T-cell (primary cell): Measurements from ENCODE around the gene U2AF2. TPM values are rescaled to one million over a fixed set of nuclear protein-coding genes. Genes with fewer than 3 reads are reported as not detected.

Source experiments
- ATAC-seq, 4 experiments: fragments of 200-7000 bp in 3 of 4; fragments of 150-1000 bp in 1 of 4; cut with Tn5 transposase; replicated peaks in 1 of 4; 1 replicate in 3 of 4; 2 replicates in 1 of 4; pipeline ENCODE4 v1.10.0; 2021; ENCODE audit warnings: moderate library complexity in 3 of 4, mild to moderate bottlenecking in 2 of 4, moderate number of reproducible peaks in 1 of 4
- CTCF ChIA-PET, 2 donors: fragments of 300-600 bp; sonication (Branson Sonifier 250); formaldehyde crosslinking; loops; one replicate each; lab custom pipeline; 2022; ENCODE audit warnings: antibody characterized with exemption in 2 of 2; lab: Charles Lee
- POLR2A ChIA-PET, 2 donors: fragments of 300-600 bp; sonication (Branson Sonifier 250); formaldehyde crosslinking; loops; one replicate each; lab custom pipeline; 2022; ENCODE audit warnings: antibody characterized with exemption in 2 of 2; lab: Charles Lee
- DNase-seq, 35 experiments: peaks; one replicate each; pipeline versions ENCODE4 v3.0.0 to v3.0.0-alpha.2; 2013 to 2023
- H3K27ac ChIP-seq: one replicate; pipeline ENCODE4 v1.5.1; 2013; ENCODE audit warnings: low read length
- H3K27me3 ChIP-seq, 2 experiments: replicated peaks in 1 of 2; 1 replicate in 1 of 2; 2 replicates in 1 of 2; pipeline versions ENCODE4 v1.6.1 to v1.7.0; 2013; ENCODE audit warnings: low read length in 1 of 2, mixed read lengths in 1 of 2; ENCODE audit not compliant: control insufficient read depth in 2 of 2, insufficient read depth in 2 of 2; ENCODE audit errors: extremely low read depth in 1 of 2
- H3K36me3 ChIP-seq, 2 donors: 1 replicate in 1 of 2; 2 replicates in 1 of 2; pipeline versions ENCODE4 v1.6.1 to v1.7.0; 2013; ENCODE audit warnings: low read length in 1 of 2; ENCODE audit not compliant: control insufficient read depth in 2 of 2, insufficient read depth in 1 of 2; ENCODE audit errors: extremely low read depth in 1 of 2
- H3K4me1 ChIP-seq, 2 experiments: 1 replicate in 1 of 2; 2 replicates in 1 of 2; pipeline versions ENCODE4 v1.6.1 to v1.7.0; 2013; ENCODE audit warnings: low read length in 2 of 2, mixed read lengths in 1 of 2; ENCODE audit not compliant: insufficient read depth in 2 of 2, control insufficient read depth in 1 of 2; ENCODE audit errors: extremely low read depth in 1 of 2
- H3K4me3 ChIP-seq, 2 donors: 1 replicate in 1 of 2; 2 replicates in 1 of 2; pipeline versions ENCODE4 v1.5.1 to v1.7.0; 2013; ENCODE audit warnings: mild to moderate bottlenecking in 2 of 2, low read length in 1 of 2, moderate library complexity in 1 of 2; ENCODE audit not compliant: control insufficient read depth in 1 of 2; ENCODE audit errors: extremely low read depth in 1 of 2
- H3K9me3 ChIP-seq: 2 replicates; pipeline ENCODE4 v1.7.0; 2013
- H3K27ac Mint-ChIP-seq, 2 donors: one replicate each; pipeline ENCODE4 v1.8.0; 2020 to 2021; ENCODE audit warnings: mild to moderate bottlenecking in 2 of 2, mixed read lengths in 2 of 2
- H3K27me3 Mint-ChIP-seq, 2 donors: one replicate each; pipeline ENCODE4 v1.8.0; 2021 to 2022; ENCODE audit warnings: mixed read lengths in 2 of 2
- H3K36me3 Mint-ChIP-seq: one replicate; pipeline ENCODE4 v1.8.0; 2021; ENCODE audit warnings: mixed read lengths
- H3K4me1 Mint-ChIP-seq, 3 donors: one replicate each; pipeline ENCODE4 v1.8.0; 2020 to 2022; ENCODE audit warnings: mixed read lengths in 3 of 3, mild to moderate bottlenecking in 1 of 3
- H3K4me3 Mint-ChIP-seq, 3 donors: one replicate each; pipeline ENCODE4 v1.8.0; 2020 to 2022; ENCODE audit warnings: mild to moderate bottlenecking in 3 of 3, mixed read lengths in 3 of 3, moderate library complexity in 3 of 3
- H3K9me3 Mint-ChIP-seq, 3 donors: one replicate each; pipeline ENCODE4 v1.8.0; 2020 to 2022; ENCODE audit warnings: mixed read lengths in 3 of 3
- WGBS: methylation state at CpG from one replicate; pipeline ENCODE4 v1.1.5; 2013; ENCODE audit warnings: missing lambda C conversion rate; ENCODE audit not compliant: insufficient coverage; 5-methylcytosine and 5-hydroxymethylcytosine counted together
- total RNA-seq, 35 experiments: library from RNA in 6 of 35; stranded (reverse) in 6 of 35; fragments of 120-200 nt in 1 of 35; gene quantifications; one replicate each; pipeline versions ENCODE4 v1.2.1 to v1.2.4 and lab custom pipeline; 2013 to 2026

U2AF2 gene
- total RNA-seq, 5 donors from 2014 or later (not counting 1 experiment from before 2014, with no cell fraction given): 254 to 310 (median 303) TPM

DNA sequence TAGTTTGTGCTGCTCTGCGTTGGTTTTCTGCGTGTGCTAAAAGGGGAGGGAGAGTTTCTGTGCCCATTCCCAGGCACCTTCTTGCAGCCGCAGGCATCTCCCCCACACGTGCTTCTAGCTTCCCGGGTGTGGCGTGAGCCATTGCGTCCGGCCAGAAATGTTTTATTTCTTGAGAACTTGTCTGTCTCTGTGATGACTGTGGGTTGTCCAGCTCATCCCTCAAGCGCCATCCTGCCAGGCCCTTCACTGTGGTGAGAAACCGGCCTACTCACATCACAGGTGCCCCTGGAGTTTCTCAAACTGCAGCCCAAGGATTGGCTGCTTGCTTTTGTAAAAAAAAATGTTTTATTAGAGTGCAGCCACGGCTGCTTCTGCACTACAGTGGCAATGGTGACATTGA lies 44.4 kb downstream of the U2AF2 start:
- DNase-seq: no peak
- no peaks in the 10 kb centered on the region for H3K27me3 ChIP-seq
- peaks cover 28 to 33% of the 10 kb centered on the region in 2 donors for H3K36me3 ChIP-seq
- Mint-ChIP-seq H3K9me3 (no peaks in the 10 kb centered on the region), H3K4me3 (no peak overlapping the region), H3K27ac (no peak overlapping the region), H3K36me3 (peaks cover 23% of the 10 kb centered on the region), H3K4me1 (peaks cover 4 to 5% (median 4%) of the 10 kb centered on the region in 3 donors), H3K27me3 (no peaks in the 10 kb centered on the region)
- 97% methylated on average over 6 of the region's 11 CpGs for WGBS
- H3K4me3 ChIP-seq: no peak overlapping the region
- no peak overlapping the region for H3K27ac ChIP-seq
- H3K9me3 ChIP-seq: no peaks in the 10 kb centered on the region
- ChIA-PET CTCF (no interaction called here), POLR2A (no interaction called here)
- peaks cover 0 to 8% of the 10 kb centered on the region in 2 experiments for H3K4me1 ChIP-seq
- ATAC-seq: no peak

DNA sequence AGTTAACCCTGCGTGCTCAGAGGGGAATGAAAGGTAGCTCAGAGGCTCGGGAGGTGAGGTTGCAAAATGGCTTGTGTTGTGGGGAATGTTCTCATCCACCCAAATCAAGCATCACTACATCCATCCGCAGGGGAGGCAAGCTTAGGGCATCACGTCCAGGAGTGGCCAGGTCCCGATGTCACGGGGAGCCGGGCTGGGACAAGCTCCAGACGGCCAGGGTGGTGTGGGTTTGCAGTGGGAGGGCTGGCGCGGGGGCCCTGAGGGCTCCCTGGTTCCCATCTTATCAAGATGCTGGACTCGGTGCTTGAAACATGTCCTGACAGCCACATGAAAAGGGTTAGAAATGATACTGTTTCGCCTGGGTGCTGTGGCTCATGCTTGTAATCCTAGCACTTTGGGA lies 46.0 kb downstream of the U2AF2 start:
- CTCF ChIA-PET: no interaction called here
- DNase-seq (no peak), ATAC-seq (no peak)
- Mint-ChIP-seq H3K9me3 (no peaks in the 10 kb centered on the region), H3K4me3 (no peak overlapping the region), H3K27ac (no peak overlapping the region), H3K36me3 (peaks cover 28% of the 10 kb centered on the region), H3K27me3 (no peaks in the 10 kb centered on the region), H3K4me1 (peaks cover 4 to 6% (median 5%) of the 10 kb centered on the region in 3 donors)
- Histone ChIP-seq H3K4me3 (no peak overlapping the region), H3K36me3 (peaks cover 14 to 22% of the 10 kb centered on the region in 2 donors), H3K9me3 (no peaks in the 10 kb centered on the region), H3K27ac (no peak overlapping the region), H3K27me3 (no peaks in the 10 kb centered on the region), H3K4me1 (peaks cover 0 to 8% of the 10 kb centered on the region in 2 experiments)
- POLR2A ChIA-PET: no interaction called here
- 100% methylated on average over 10 of the region's 12 CpGs for WGBS

DNA sequence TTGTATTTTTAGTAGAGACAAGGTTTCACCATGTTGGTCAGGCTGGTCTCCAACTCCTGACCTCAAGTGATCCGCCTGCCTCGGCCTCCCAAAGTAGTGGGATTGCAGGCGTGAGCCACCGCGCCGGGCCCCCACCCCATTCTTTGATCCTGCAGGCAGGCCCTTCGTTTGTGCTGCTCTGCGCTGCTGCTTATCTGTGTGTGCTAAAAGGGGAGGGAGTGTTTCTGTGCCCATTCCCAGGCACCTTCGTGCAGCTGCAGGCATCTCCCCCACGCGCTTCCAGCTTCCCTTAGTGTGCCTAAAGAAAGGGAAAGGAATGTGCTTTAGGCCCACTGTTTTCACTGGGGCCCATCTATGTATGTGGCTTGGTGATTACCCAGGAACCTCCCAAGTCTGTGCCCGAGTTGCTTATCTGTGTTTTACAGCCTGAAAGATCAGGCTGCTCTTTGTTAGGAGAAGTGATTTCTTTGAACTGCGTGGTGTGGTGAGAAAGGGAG lies 47.3 kb downstream of the U2AF2 start:
- H3K27ac ChIP-seq: no peak overlapping the region
- no peak overlapping the region for H3K4me3 Mint-ChIP-seq
- WGBS: 92% methylated on average over 11 of the region's 13 CpGs
- peaks cover 0 to 8% of the 10 kb centered on the region in 2 experiments for H3K4me1 ChIP-seq
- peak overlapping the region in 1 of 2 donors; percentile 19 for H3K27ac Mint-ChIP-seq
- no peak for DNase-seq
- H3K4me1 Mint-ChIP-seq: peaks cover 4 to 6% (median 5%) of the 10 kb centered on the region in 3 donors
- no peaks in the 10 kb centered on the region for H3K9me3 Mint-ChIP-seq
- H3K27me3 ChIP-seq: no peaks in the 10 kb centered on the region
- peaks cover 27% of the 10 kb centered on the region for H3K36me3 Mint-ChIP-seq
- no peaks in the 10 kb centered on the region for H3K27me3 Mint-ChIP-seq
- CTCF ChIA-PET: no interaction called here
- peaks cover 12 to 13% of the 10 kb centered on the region in 2 donors for H3K36me3 ChIP-seq
- ATAC-seq: no peak
- POLR2A ChIA-PET: no interaction called here
- no peaks in the 10 kb centered on the region for H3K9me3 ChIP-seq
- H3K4me3 ChIP-seq: no peak overlapping the region

DNA sequence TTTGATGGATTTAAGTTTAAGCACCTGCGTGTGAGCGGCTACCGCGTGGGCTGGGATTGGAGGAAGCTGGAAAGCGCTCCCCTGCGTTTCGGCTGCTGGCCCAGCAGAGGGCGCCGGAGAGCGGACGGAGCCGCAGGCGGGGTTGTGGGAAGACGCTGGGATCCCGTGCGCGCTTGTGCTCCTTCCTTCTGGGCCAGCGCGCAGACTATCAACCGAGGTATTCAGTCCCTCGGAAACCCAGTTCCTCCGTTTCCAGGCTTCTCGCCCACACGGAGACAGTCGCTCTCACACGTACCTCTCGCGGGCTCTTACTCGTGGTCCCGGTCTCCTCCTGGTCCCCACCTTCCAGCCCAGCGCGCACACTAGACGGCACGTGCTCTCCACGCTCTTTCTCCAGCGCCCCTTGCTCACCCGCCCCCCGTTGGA lies 49.0 kb downstream of the U2AF2 start:
- Mint-ChIP-seq H3K27ac (no peak overlapping the region), H3K9me3 (no peaks in the 10 kb centered on the region), H3K4me1 (peaks cover 4 to 6% (median 5%) of the 10 kb centered on the region in 3 donors), H3K4me3 (no peak overlapping the region), H3K36me3 (peaks cover 17% of the 10 kb centered on the region), H3K27me3 (no peaks in the 10 kb centered on the region)
- Histone ChIP-seq H3K36me3 (peaks cover 7 to 8% of the 10 kb centered on the region in 2 donors), H3K27me3 (no peaks in the 10 kb centered on the region), H3K9me3 (no peaks in the 10 kb centered on the region), H3K4me1 (peaks cover 0 to 8% of the 10 kb centered on the region in 2 experiments), H3K4me3 (no peak overlapping the region), H3K27ac (no peak overlapping the region)
- CTCF ChIA-PET: no interaction called here
- peak in 20 of 35 experiments; percentile 9 to 57 (median 26) for DNase-seq
- POLR2A ChIA-PET: no interaction called here
- ATAC-seq: peak; percentile 48 to 68 (median 53)
- 61% methylated on average over 33 of the region's 38 CpGs for WGBS

DNA sequence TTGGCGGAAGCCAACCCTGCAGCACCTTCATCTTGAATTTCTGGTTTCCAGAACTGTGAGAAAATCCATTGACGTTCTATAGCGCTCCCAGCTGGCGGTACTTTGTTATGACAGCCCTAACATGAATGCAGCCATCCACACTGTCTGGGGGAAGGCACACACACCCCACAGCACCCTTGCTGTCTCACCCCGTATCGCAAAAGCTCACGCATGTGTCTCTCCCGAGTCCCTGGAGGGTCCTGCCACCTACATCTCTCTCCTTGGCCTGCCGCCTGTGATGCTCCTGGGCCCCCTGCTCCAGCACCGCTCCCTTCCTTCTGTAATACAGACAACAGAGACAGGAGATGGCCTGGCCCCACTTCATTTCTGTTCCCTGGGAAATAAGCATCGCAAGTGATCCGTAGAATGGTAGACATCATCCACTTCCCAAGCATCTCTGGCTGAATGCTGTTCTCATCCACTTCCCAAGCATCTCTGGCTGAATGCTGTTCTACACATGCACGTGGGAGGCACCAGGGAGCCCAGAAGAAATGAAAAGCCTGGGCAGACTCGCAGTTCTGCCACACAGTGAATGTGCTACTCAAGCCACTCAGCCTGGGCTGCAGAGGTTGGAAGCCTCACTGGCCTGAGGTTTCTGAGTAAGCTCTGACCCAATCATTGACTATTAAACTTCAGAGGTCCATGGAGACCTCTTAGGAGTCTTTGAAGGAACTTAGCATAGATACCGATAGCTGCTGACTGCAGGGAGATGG lies 49.8 kb downstream of the U2AF2 start:
- H3K4me3 Mint-ChIP-seq: no peak overlapping the region
- ChIA-PET CTCF (no interaction called here), POLR2A (no interaction called here)
- H3K27me3 Mint-ChIP-seq: no peaks in the 10 kb centered on the region
- Histone ChIP-seq H3K36me3 (peaks cover 5 to 7% of the 10 kb centered on the region in 2 donors), H3K9me3 (no peaks in the 10 kb centered on the region), H3K4me1 (peaks cover 0 to 8% of the 10 kb centered on the region in 2 experiments), H3K4me3 (no peak overlapping the region), H3K27ac (no peak overlapping the region), H3K27me3 (no peaks in the 10 kb centered on the region)
- peaks cover 4 to 6% (median 5%) of the 10 kb centered on the region in 3 donors for H3K4me1 Mint-ChIP-seq
- WGBS: 94% methylated on average over 14 of the region's 15 CpGs
- H3K9me3 Mint-ChIP-seq: no peaks in the 10 kb centered on the region
- no peak overlapping the region for H3K27ac Mint-ChIP-seq
- H3K36me3 Mint-ChIP-seq: peaks cover 14% of the 10 kb centered on the region
- peak in 2 of 4 experiments; percentile 17 to 23 for ATAC-seq
- DNase-seq: no peak

DNA sequence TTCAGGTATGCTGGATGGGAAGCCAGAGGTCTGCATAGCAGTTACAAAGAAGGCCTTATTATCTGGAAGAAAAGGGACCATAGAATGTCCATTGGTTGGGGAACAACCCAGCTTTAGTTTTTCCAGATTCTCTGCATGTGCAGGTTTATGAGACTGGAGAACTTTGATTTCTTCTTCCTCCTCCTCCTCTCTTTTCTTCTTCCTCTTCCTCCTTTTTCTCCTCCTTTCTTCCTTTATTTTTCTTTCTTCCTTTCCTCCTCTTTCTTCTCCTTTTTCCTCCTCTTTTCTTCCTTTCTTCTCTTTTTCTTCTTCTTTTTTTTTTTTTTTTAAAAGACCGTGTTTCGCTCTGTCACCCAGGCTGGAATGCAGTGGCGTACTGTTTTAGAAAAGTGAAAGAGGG lies 51.1 kb downstream of the U2AF2 start:
- H3K9me3 Mint-ChIP-seq: no peaks in the 10 kb centered on the region
- H3K4me1 Mint-ChIP-seq: peaks cover 4 to 6% (median 5%) of the 10 kb centered on the region in 3 donors
- peaks cover 0 to 8% of the 10 kb centered on the region in 2 experiments for H3K4me1 ChIP-seq
- no peak overlapping the region for H3K27ac Mint-ChIP-seq
- ChIA-PET CTCF (no interaction called here), POLR2A (no interaction called here)
- H3K36me3 ChIP-seq: peaks cover 3 to 5% of the 10 kb centered on the region in 2 donors
- no peak for DNase-seq
- H3K4me3 Mint-ChIP-seq: no peak overlapping the region
- H3K9me3 ChIP-seq: no peaks in the 10 kb centered on the region
- 100% methylated on average over 2 of the region's 3 CpGs for WGBS
- ATAC-seq: no peak
- H3K27ac ChIP-seq: no peak overlapping the region
- no peaks in the 10 kb centered on the region for H3K27me3 ChIP-seq
- H3K27me3 Mint-ChIP-seq: no peaks in the 10 kb centered on the region
- peaks cover 14% of the 10 kb centered on the region for H3K36me3 Mint-ChIP-seq
- H3K4me3 ChIP-seq: no peak overlapping the region
